ENCODE data around the gene ERBB4. TPM values are rescaled to one million over a fixed set of nuclear protein-coding genes. Genes with fewer than 3 reads are reported as not detected.

ERBB4 gene
- total and polyA plus RNA-seq, 2 of the 8 experiments (the other 6 are each of a cell fraction or from before 2014, with no cell fraction given): 0.34 to 1.3 TPM

- FAIRE-seq (no peak), DNase-seq (ENCODE audit: low read depth in 1 of 2, low spot score in 2 of 2) (no peak)
- Histone ChIP-seq H3K14ac (ENCODE audit: insufficient read length) (no peak overlapping the region), H3K4me2 (ENCODE audit: insufficient read depth in 1 of 2, low read depth in 2 of 2, low read length in 2 of 2) (no peak overlapping the region), H3K9me3 (ENCODE audit: insufficient read depth in 2 of 2, low read depth in 1 of 2, low read length in 1 of 2) (no peaks in the 10 kb centered on the region), H3K4me3 (ENCODE audit: extremely low read depth in 1 of 4, insufficient read depth in 2 of 4, low read depth in 3 of 4, low read length in 4 of 4) (no peak overlapping the region), H2BK20ac (ENCODE audit: low read length) (no peak overlapping the region), H2AFZ (ENCODE audit: low read length) (no peak overlapping the region), H3K23ac (ENCODE audit: insufficient read length) (no peak overlapping the region), H3K9ac (replicated peaks in 1 of 4; ENCODE audit: extremely low read depth in 1 of 4, low read depth in 3 of 4, low read length in 3 of 4) (no peak overlapping the region), H3K18ac (ENCODE audit: extremely low read depth, low read length) (no peak overlapping the region), H3K56ac (replicated peaks; ENCODE audit: insufficient read length, low read depth, low read length) (no peak overlapping the region), H4K5ac (ENCODE audit: insufficient read length, low read depth, low read length) (no peak overlapping the region), H4K91ac (replicated peaks; ENCODE audit: insufficient read length, low read length) (no peak overlapping the region), H2BK5ac (ENCODE audit: low read depth, low read length) (no peak overlapping the region), H3K27me3 (replicated peaks in 1 of 4; ENCODE audit: control insufficient read depth in 3 of 4, extremely low read depth in 1 of 4, insufficient read depth in 3 of 4, low read length in 3 of 4) (no peaks in the 10 kb centered on the region), H2BK12ac (ENCODE audit: low read depth, low read length) (no peak overlapping the region), H3K79me2 (ENCODE audit: control insufficient read depth in 1 of 2, insufficient read depth in 2 of 2, low read length in 2 of 2) (no peaks in the 10 kb centered on the region), H3K23me2 (ENCODE audit: low read depth, low read length) (no peaks in the 10 kb centered on the region), H2AK5ac (ENCODE audit: low read depth, low read length) (no peak overlapping the region), H3K27ac (ENCODE audit: low read depth, low read length) (no peak overlapping the region), H4K20me1 (replicated peaks in 1 of 2; ENCODE audit: control insufficient read depth in 1 of 2, insufficient read depth in 2 of 2, low read length in 2 of 2) (no peaks in the 10 kb centered on the region), H2BK120ac (replicated peaks; ENCODE audit: low read depth, low read length) (no peak overlapping the region), H4K8ac (ENCODE audit: extremely low read depth, insufficient read depth, low read length) (no peak overlapping the region), H3K4me1 (replicated peaks in 1 of 4; ENCODE audit: control insufficient read depth in 3 of 4, insufficient read depth in 4 of 4, low read length in 3 of 4) (no peaks in the 10 kb centered on the region), H3K4ac (replicated peaks; ENCODE audit: insufficient read length, low read depth, low read length) (no peak overlapping the region), H3K79me1 (ENCODE audit: low read depth, low read length) (no peaks in the 10 kb centered on the region), H2BK15ac (ENCODE audit: low read length) (no peak overlapping the region), H3K36me3 (ENCODE audit: control insufficient read depth in 2 of 4, insufficient read depth in 4 of 4, low read length in 3 of 4) (no peaks in the 10 kb centered on the region)
- CTCF ChIA-PET (ENCODE audit: partially characterized antibody): interaction anchor here (0.6 to 1.9 kb wide), 2 partner anchors 9 to 1214 kb away, joined by 3 to 4 read pairs; no protein-coding TSS in a partner anchor
- WGBS, 2 experiments (ENCODE audit: extremely low coverage in 1 of 2, insufficient coverage in 1 of 2, insufficient read length in 1 of 2, insufficient replicate concordance in 2 of 2, low coverage in 1 of 2, low lambda C conversion rate in 2 of 2, missing lambda C conversion rate in 1 of 2): 84% methylated on average over 1 of the region's 1 CpG; no CpG with 5 or more reads in 1 of the 2 experiments
- TF ChIP-seq KDM1A (IDR thresholded peaks at IDR 0.05; ENCODE audit: borderline replicate concordance, low read length): no peak
- no peak for TF ChIP-seq POLR2A (IDR thresholded peaks at IDR 0.05; ENCODE audit: control extremely low read depth in 1 of 2, low read depth in 2 of 2, low read length in 2 of 2)
- TF ChIP-seq POU5F1 (IDR thresholded peaks at IDR 0.05; ENCODE audit: low read depth, low read length): no peak
- no peak for TF ChIP-seq MAFK (IDR thresholded peaks at IDR 0.05; ENCODE audit: low read depth, low read length)
- POLR2A ChIA-PET (ENCODE audit: partially characterized antibody): no interaction called here
These were observed 269.6 kb downstream of the ERBB4 start for GRCh38 chr2:212269005-212269404.
